Measurements from ENCODE around the gene SLC45A1. TPM values are rescaled to one million over a fixed set of nuclear protein-coding genes. Genes with fewer than 3 reads are reported as not detected.
A peak's percentile ranks its signal among the peaks of the same experiment; 100 is the strongest.

Gene SLC45A1
- total and polyA plus RNA-seq, 12 donors: 0.53 to 4.1 (median 1.6) TPM

DNA sequence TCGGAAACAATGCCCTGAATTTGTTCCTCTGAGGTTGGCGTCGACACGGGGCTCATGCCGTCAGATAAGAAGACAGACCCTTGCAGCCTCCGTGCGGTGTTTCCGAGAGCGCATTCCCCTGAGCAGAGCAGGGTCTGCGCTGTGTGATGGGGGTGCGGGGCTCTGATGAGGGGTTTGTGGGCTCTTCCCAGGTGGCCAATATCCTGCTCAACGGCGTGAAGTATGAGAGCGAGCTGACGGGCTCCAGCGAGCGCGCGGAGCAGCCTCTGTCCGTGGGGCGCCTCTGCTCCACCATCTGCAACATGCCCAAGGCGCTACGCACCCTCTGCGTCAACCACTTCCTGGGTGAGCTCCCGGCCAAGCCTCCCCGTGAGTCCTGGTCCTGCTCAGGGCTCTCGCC lies 17.3 kb downstream of the SLC45A1 start:
- DNase-seq: no peak
- peak in 1 of 8 donors; percentile 21 for ATAC-seq
- intact Hi-C loops (cut with DNase I): no loop called here
- no peaks in the 10 kb centered on the region for H3K4me1 ChIP-seq
- no peaks in the 10 kb centered on the region for H3K9me3 ChIP-seq
- TF ChIP-seq, protein P1, sequence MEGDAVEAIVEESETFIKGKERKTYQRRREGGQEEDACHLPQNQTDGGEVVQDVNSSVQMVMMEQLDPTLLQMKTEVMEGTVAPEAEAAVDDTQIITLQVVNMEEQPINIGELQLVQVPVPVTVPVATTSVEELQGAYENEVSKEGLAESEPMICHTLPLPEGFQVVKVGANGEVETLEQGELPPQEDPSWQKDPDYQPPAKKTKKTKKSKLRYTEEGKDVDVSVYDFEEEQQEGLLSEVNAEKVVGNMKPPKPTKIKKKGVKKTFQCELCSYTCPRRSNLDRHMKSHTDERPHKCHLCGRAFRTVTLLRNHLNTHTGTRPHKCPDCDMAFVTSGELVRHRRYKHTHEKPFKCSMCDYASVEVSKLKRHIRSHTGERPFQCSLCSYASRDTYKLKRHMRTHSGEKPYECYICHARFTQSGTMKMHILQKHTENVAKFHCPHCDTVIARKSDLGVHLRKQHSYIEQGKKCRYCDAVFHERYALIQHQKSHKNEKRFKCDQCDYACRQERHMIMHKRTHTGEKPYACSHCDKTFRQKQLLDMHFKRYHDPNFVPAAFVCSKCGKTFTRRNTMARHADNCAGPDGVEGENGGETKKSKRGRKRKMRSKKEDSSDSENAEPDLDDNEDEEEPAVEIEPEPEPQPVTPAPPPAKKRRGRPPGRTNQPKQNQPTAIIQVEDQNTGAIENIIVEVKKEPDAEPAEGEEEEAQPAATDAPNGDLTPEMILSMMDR (IDR thresholded peaks at IDR 0.05): no peak
- no peak overlapping the region for H3K27ac ChIP-seq
- 84 to 90% methylated on average over 27 of the region's 27 CpGs for WGBS, 2 donors
- H3K27me3 ChIP-seq: no peaks in the 10 kb centered on the region
- no peak overlapping the region for H3K4me3 ChIP-seq
- H3K36me3 ChIP-seq: peaks cover 0 to 19% (median 0%) of the 10 kb centered on the region in 9 donors

DNA sequence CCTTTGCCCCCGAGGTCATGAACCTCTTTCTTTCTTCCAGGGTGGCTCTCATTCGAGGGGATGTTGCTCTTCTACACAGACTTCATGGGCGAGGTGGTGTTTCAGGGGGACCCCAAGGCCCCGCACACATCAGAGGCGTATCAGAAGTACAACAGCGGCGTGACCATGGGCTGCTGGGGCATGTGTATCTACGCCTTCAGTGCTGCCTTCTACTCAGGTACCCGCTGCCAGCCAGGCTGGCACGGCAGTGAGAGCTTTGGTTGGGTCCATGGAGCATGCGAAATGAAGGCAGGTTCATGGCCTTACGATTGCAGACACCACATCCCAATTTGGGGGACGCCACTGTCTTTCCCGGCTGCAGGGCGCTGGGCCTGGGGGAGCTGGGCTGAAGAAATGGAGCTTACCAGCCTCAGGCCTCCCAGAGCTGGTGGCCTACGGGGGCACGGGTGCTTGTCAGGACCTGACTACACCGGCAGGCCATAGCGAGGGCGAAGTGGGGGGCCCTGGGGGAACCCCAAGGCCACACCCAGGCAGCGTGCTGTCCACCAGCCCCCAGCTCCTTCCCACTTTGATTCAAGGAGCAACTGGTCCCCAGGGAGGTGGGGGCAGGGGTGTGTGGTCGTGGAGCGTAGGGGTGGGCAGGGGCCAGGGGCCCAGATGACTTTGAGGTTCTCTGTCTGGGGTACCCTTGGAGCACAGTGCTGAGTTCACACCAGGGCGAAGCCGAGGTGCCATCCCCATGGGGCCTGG lies 20.0 kb downstream of the SLC45A1 start:
- DNase-seq: no peak
- WGBS, 2 donors: 96% methylated on average over 25 of the region's 25 CpGs
- ATAC-seq: no peak

DNA sequence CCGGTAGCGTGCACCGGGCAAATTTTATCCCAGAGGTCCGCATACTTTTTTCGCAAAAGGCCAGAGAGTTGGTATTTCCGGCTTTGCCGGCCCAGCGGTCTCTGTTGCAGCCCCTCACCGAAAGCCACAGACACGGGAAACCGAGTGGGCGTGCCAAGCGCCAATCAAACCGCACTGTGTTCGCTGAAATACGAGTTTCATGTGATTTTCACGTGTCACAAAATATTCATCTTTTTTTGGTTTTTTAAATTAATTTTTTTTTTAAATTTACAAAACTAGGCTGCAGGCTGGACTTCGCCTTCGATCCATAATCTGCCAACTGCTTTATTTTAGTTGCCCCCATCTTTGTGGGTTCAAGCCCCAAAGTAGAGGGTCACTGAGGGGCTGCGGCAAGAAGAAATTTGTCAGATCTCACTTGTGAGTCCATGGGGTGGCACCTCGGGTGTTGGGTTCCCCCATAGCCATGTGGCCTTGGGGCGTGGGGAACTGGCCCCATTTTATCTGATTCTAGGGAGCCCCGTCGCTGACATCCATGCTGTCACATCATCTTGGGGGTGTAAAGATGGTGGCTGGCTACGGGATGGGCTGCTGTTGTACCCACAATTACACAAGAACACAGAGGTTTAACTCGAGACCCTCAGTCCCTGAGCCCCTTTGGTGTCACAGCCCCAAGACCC lies 20.8 kb downstream of the SLC45A1 start:
- H3K27ac ChIP-seq: no peak overlapping the region
- DNase-seq (no peak), ATAC-seq (no peak)
- H3K9me3 ChIP-seq: no peaks in the 10 kb centered on the region
- no peak overlapping the region for H3K4me3 ChIP-seq
- 94 to 96% methylated on average over 26 of the region's 26 CpGs for WGBS, 2 donors
- no peaks in the 10 kb centered on the region for H3K27me3 ChIP-seq
- peaks cover 0 to 11% (median 4%) of the 10 kb centered on the region in 9 donors for H3K4me1 ChIP-seq
- peaks cover 0 to 22% (median 0%) of the 10 kb centered on the region in 9 donors for H3K36me3 ChIP-seq
- intact Hi-C loops (cut with DNase I): no loop called here
- TF ChIP-seq, protein P1 (IDR thresholded peaks at IDR 0.05): no peak

More for the DNA sequence above, 20.0 kb downstream of the SLC45A1 start:
- Histone ChIP-seq H3K36me3 (peaks cover 0 to 22% (median 0%) of the 10 kb centered on the region in 9 donors), H3K27ac (no peak overlapping the region), H3K9me3 (no peaks in the 10 kb centered on the region), H3K4me3 (no peak overlapping the region), H3K4me1 (peaks cover 0 to 4% (median 1%) of the 10 kb centered on the region in 9 donors), H3K27me3 (no peaks in the 10 kb centered on the region)
- intact Hi-C loops (cut with DNase I): no loop called here
- TF ChIP-seq, protein P1 (IDR thresholded peaks at IDR 0.05): no peak

DNA sequence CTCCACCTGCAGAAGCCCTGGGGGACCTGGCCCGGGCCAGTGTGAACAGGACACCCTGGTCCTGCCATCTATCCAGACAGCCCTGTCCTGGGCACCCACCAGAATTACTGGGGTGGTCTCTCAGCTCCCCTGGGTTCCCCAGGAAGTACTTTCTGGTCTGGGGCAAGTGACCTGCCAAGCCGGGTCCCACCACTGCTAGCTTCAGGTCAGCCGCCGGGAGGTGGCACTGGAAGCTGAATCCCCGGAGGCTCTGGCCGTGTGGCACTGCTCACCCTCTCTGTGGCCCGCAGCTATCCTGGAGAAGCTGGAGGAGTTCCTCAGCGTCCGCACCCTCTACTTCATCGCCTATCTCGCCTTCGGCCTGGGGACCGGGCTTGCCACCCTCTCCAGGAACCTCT lies 21.3 kb downstream of the SLC45A1 start:
- H3K4me1 ChIP-seq: peaks cover 0 to 15% (median 4%) of the 10 kb centered on the region in 9 donors
- H3K27ac ChIP-seq: no peak overlapping the region
- intact Hi-C loops (cut with DNase I): no loop called here
- no peak for DNase-seq
- no peak for ATAC-seq
- H3K4me3 ChIP-seq: no peak overlapping the region
- peaks cover 0 to 22% (median 0%) of the 10 kb centered on the region in 9 donors for H3K36me3 ChIP-seq
- 94 to 97% methylated on average over 13 of the region's 13 CpGs for WGBS, 2 donors
- TF ChIP-seq, protein P1 (IDR thresholded peaks at IDR 0.05): no peak
- H3K9me3 ChIP-seq: no peaks in the 10 kb centered on the region
- no peaks in the 10 kb centered on the region for H3K27me3 ChIP-seq
